Stimulated activated CD4-positive, alpha-beta T cell treated with anti-CD3 and anti-CD28 coated beads, Interleukin-1b, Interleukin-23, amount 100 ng/mL, for 4 hours (primary cell): ENCODE measurements around the gene ANTXR2.
"Not testable (repeated sequence)": the region's sequence is repeated elsewhere in the genome, so short reads cannot be mapped to it uniquely, and the experiment has no call there.

Experiments
- DNase-seq, 2 donors: peaks; one replicate each; pipeline ENCODE4 v3.0.0-alpha.2; 2020; ENCODE audit warnings: low read depth in 2 of 2

The ANTXR2 gene

DNA sequence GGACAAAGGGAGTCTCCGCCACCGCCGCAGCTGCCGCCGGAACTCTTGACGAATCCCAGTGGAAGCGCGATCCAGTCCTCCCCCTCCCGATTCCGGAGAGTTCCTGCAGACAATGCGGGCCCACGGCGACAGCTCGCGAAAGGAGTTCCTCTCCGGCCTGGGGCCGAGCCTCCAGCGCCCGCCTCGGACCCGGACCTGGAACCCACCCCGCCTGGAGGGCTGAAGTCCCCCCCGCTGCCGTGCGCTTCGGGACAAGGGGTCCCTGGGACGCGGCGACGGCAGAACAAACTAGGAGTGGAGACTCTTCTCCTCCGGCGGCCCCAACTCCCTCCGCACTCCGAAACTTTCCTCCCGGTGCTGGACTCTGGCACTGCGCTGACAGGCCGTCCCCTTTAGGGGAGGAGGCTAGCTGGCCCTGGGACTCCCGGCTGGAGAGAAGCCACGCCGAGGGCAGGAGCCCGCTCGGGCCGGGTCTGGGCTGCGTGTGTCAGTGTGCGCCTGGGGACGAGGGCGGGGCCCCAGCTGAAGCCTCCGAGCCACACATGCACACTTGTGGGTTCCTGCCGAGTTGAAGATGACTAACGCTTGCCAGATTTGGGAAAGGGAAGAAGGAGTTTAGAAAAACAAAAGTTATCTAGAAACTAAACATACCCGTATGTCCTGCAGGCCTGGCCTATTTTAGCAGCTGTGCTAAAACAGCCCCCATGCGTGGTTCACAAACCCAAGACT, at the start of gene ANTXR2:
Gene ANTXR2 (minus strand): TSS at position 486 of the 729 bp plus-strand sequence. CDS start 669 bp downstream, outside the sequence.
- peak; percentile 37 to 51 for DNase-seq

DNA sequence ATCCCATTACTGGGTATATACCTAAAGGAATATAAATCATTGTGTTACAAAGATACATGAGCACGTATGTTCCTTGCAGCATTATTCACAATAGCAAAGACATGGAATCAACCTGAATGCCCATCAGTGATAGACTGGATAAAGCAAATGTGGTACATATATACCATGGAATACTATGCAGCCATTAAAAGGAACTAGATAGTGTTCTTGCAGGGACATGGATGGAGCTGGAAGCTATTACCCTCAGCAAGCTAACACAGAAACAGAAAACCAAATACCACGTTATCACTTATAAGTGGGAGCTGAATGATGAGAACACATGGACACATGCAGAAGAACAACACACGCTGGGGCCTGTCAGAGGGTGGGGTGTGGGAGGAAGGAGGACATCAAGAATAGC, 48.8 kb upstream of the ANTXR2 start:
- DNase-seq, result not testable (repeated sequence)

DNA sequence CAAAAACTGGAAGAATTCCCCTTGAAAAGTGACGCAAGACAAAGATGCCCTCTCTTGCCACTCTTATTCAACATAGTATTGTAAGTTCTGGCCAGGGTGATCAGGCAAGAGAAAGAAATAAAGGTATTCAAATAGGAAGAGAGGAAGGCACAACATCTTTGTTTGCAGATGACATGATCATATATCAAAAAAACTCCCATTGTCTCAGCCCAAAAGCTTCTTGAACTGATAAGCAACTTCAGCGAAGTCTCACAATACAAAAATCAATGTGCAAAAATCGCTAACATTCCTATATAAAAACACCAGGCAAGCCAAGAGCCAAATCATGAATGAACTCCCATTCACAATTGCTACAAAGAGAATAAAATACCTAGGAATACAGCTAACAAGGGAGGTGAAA, 46.6 kb upstream of the ANTXR2 start:
- DNase-seq, result not testable (repeated sequence)

DNA sequence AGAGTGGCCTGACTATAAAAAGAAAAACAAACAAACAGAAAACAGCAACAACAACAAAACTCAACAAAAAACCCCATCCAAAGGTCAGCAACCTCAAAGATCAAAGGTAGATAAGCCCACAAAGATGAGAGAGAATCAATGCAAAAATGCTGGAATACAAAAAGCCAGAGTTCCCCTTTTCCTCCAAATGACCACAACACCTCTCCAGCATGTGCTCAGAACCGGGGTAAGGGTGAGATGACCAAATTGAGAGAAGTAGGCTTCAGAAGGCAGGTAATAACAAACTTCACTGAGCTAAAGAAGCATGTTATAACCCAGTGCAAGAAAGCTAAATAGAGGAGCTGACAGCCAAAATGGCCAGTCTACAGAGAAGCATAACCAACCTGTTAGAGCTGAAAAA, 43.5 kb upstream of the ANTXR2 start:
- no peak for DNase-seq

DNA sequence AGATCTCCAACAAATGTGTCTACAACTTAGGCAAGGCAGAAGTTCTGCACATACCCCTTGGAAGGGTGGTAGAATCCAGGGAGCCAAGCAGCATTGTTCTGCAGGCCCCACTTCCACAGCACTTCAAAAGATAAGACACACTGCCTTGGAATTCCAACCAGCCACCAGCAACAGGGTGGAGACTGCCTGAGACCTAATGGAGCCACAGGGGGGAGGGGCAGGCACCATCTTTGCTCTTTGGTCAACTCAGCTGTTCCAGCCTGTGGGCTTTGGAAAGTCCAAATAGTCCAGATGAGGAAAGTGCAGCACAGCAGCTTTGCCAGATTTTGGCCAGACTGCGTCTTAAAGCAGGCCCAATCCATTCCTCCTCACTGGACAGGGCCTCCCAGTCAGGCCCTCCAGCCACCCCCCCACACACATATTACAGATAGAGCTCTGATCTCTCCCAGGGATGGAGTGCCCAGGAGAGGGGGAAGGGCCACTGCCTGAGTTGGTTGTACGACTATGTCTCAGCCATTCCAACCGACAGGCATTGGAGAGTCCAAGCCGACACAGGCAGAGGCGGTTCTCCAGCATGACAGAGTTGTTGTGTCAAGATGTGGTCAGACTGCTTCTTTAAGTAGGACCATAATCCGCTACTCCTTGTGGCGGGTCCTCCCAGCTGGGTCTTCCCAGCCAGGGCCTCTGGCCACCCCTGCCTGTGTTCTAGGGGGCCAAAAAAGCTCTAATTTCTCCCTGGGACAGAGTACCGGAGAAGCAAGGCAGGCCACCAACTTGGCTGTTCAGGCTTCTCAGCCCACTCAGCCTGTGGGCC, 42.5 kb upstream of the ANTXR2 start:
- DNase-seq, result no peak

DNA sequence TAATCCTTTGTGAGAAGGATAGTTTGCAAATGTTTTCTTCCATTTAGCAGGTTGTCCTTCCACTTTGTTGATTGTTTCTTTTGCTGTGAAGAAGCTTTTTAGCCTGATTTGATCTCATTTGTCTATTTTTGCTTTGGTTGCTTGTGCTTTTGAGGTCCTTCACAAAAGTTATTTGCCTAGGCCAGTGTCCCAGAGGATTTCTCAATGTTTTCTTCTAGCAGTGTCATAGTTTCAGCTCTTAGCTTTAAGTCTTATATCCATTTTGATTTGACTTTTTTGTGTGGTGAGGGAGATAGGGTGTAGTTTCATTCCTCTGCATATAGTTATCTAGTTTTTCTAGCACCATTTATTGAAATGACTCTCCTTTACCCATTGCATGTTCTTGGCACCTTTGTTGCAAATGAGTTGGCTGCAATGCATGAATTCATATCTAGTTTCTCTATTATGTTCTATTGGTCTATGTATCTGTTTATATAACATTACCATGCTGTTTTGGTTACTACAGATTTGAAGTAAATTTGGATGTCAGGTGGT, 41.8 kb upstream of the ANTXR2 start:
- no peak for DNase-seq

DNA sequence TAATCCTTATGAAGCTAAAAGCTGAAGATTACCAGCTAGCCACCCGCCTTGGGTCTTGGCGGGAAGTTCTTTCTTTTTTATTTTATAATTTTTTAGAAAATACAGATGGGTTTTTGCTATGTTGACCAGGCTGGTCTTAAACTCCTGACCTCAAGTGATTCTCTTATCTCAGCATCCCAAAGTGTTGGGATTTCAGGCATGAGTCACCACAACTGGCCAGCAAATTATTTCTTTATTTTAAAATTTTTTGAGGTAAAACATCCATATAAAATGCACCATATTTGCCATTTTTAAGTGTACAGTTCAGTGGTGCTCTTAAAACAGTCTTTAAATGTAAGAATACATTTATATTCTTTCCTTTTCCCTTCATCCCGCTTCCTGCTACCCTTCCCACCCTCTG, 40.6 kb upstream of the ANTXR2 start:
- DNase-seq, result no peak

DNA sequence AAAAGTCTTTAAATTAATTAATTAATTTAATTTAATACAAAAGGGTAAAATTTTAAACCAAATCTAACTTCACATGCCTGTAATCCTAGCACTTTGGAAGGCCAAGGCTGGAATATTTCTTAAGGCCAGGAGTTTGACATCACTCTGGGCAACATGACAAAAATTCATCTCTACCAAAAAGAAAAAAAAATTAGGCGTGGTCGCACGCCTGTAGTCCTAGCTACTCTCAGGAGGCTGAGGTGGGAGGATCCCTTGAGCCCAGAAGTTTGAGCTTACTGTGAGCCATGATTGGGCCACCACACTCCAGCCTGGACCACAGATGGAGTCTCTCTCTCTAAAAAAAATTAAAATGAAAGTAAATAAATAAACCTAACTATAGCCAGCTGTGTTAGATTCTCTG, 39.2 kb upstream of the ANTXR2 start:
- no peak for DNase-seq

DNA sequence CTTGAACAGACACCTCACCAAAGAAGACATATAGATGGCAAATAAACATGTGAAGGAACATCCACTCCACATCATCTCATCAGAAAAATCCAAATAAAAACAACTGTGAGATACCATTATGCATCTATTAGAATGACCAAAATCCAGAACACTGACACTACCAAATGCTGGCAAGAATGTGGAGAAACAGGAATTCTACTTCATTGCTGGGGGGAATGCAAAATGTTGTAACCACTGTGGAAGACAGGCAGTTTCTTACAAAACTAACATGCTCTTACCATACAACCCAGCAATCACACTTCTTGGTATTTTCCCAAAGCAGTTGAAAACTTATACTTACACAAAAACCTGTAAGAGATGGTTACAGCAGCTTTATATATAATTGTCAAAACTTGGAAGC, 38.2 kb upstream of the ANTXR2 start:
- DNase-seq, result no peak

DNA sequence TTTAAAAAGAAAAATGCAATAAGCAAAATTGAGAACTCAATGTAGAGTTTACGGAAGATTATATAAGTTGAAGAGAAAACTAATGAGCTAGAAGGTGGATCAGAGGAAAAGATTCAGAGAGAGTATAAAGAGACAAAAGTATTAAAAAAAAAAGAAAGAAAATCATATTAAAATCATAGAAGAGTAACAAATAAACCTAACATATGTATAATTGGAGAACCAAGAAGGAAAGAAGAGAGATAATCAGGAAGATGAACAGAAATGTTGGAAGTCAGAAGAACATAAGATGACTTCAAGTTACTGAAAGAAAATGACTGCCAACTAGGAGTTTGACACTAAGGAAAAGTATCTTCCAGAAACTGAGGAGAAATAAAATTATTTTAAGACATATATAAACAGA, 34.3 kb upstream of the ANTXR2 start:
- no peak for DNase-seq

DNA sequence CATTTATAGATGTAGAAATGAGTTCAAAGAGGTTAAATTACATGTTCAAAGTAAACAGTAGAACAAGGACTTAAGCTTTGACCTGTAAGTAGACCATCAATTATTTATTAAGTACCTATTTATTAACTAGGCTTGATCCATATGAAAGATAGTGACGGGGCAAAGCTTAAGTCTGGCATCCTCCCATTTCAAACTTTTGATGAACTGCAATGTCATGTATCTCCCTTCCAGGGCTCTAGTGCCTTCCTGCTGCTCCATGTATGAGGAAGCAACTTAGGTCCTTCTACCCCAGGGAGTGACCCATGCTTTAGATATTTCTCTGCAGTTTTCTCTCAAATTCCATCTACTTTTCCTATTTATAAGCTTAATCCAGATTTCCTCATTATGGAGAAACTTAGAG, 31.9 kb upstream of the ANTXR2 start:
- DNase-seq, result no peak

DNA sequence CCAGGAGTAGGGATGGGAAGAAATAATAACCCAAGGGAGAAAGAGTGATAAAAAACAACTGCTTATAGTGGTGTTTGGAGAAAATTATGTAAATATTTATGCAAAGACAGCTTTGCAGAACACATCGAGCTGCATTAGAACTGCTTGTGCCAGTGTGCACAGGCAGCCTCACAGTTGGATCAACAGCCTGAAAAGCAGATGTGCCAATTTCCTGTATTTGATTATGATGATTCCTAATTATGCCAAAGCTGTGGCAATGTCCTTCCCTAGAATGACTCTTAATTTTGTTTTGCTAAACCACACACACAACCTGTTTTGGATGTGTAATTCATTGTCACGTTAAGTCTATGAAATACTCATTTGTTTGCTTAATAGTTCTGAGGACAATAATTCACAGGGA, 30.6 kb upstream of the ANTXR2 start:
- no peak for DNase-seq

DNA sequence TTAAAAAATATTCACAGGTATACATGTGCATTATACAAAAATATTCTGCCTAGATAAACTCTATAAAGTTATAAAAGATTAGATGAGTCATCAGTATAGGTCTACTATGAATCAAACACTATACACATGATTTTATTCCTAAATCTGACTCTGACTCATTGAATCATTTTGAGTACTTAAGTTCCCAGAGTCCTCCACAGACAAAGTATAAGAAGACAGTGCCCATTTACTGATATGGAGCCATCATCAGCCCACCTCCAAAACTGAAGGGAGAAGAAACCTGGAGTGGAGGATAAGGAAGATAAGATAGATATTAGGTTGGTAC, 28.7 kb upstream of the ANTXR2 start:
- no peak for DNase-seq

DNA sequence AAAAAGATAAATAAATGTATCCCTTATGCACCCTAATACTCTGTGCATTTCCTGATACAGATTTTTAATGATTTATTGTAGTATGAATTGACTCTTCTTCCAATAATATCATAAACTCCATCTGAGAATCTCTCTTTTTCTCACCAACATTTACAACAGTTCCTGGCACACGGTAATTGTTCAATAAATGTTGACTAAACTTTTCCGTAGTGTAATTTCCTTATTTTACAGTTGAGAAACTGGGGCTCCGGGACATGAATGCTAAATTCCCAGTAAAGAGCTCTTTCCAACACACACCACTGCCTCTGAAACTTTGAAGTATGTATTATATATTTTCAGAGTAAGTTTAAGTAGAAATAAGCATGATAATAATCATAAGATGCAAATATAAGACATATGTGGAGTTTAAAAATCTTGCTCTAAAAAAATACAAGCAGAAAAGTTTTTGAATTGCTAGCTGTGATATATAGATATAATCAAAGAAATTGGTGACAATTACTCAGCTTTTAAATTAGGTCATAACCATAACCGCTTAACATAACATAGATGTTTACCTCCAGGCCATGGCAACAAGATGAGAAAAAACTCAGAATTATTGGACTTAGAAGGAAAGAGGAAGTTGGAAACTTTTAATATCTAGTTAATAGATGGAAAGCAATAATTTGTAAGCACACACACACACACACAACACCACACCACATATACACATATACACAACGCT, 28.2 kb upstream of the ANTXR2 start:
- no peak for DNase-seq

DNA sequence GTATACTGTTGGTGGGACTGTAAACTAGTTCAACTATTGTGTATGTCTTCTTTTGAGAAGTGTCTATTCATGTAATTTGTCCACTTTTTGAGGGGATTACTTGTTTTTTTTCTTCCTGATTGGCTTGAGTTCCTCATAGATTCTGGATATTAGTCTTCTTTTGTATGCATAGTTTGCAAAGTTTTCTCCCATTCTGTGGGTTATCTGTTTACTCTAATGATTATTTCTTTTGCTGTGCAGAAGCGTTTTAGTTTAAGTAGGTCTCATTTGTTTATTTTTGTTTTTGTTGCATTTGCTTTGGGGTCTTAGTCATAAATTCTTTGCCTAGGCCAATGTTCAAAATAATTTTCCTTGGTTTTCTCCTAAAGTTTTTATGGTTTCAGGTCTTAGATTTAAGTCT, 26.6 kb upstream of the ANTXR2 start:
- DNase-seq, result no peak

DNA sequence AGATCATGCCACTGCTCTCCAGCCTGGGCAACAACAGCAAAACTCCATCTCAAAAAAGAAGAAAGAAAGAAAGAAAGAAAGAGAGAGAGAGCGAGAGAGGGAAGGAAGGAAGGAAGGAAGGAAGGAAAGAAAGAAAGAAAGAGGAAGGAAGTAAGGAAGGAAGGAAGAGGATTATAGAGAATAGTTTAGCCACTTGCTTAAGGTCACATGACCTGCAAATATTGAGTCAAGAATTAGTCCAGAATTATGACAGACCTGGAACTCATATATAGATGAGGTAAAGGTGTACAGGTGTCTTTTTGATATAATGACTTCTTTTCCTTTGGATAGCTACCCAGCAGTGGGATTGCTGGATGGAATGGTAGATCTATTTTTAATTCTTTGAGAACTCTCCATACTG, 25.6 kb upstream of the ANTXR2 start:
- no peak for DNase-seq

DNA sequence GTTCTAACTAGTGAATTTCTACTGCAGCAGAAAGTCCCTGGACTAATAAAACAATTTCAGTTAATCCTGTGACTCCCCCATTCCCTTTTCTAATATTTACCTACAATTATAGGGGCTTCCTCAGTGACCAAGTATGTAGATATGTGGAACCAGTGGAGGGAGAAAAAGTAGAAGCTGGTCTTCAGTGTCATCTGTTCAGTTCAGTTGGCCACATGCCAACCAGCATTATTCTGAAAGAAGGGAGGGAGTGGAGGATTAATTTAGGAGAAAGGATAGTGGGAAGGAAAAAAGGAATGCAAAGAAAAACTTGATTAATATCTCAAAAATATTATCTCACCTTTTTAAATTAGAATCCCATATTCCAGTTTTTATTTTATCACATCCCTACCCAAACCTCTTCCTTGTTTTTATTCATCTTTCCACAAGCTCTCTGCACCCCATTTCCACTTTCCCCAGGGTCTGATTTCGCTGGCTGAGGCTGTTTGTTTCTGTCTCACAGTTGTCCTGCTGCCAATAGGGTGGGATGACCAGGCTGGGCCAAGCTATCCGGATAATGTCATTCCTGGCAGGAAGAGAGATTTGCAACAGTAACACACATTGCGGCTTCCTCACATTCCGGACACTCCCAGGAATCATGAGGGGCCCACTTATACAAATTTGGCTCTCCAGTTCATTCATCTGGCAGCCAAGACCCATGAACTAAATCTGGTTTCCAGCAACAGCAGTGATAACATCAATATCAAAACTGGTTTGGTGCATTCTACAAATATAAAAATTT, 24.6 kb upstream of the ANTXR2 start:
- DNase-seq, result no peak

DNA sequence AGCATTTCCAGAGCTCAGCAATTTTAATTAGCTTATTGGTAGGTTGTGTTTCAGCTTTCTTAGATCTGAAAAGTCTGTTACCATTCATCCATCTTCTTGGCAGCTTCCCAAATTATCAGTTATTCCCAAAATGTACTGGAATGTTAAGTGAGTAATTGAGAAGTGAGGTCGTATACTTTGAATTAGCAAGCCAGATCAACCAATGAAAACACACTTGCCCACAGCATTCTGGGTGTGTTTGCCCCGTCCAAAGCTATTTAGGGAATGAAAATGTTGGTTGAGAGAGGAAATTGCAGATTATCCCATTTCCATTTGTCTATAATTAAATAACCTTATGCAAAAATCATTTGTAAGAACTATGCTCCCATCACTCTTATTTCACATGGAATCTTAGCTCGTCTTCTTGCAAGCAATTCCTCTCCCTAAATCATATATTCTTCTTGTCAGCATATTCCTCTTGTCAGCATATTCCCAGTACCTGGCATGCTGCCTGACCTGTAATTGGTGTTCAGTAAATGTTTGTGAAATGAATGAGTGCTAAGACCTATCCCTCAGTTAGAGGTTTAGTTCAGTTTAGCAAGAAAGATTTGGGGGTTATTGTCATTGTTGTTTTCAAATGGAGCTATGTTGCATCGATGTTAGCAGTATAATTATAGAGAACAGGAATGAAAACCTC, 23.3 kb upstream of the ANTXR2 start:
- DNase-seq, result no peak

DNA sequence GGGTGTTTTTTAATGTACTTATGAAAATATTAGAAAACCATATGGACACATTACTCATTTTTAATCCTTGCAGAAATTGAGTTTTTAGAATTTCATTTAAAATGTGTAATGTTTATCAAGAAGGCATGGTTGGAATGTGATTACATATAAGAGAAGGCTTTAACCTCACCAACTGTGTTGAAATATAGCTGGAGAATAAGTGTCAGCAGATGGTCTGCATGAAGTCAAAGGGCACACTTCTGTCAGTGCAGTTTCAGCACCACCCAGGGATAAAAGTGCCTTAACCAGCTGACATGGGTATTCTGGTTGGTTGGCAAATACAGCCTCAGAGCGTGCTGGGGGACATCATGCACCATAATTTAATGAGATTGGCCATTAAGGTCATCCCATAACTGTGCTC, 21.2 kb upstream of the ANTXR2 start:
- DNase-seq, result no peak

DNA sequence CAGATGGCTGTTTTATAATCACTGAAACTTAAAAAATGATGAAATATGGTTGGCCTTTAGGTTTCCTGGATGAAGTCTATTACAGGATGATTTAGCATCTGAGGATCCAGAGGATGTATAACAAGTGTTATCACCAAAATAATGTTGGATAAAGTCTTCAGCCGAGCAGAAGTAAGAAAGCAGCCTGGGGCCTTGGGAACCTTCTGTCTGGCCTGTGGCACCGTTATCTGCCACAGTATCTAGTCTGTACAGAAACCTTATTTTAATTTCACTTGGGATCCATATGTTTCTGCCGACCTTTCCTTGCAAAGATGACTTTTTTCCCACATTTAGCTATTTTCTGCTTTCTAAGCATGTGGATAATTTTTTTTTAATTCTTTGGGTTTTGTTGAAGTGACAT, 20.5 kb upstream of the ANTXR2 start:
- DNase-seq, result no peak

DNA sequence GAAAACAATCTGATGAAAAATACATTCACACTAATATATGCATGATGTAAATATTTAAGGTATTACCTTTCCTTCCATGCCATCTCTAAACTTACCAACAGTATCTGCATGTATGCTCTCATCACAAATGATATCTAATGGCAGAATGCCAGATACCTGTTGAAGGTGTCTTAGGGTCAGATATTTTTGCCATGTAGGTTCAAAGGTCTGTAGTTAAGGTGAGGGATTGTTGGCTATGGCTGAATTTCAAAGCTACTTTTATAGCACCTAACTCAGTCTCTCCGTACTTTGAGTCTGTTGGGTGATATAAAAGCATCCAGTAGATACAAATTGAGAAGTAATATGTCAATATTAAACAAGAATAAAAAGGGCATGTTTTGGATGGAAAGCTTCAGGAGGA, 19.8 kb upstream of the ANTXR2 start:
- no peak for DNase-seq
